Coronary artery (tissue), 2 donors: ENCODE results near the gene LATS2.

Source experiments
- DNase-seq: peaks from one replicate; pipeline ENCODE4 v3.0.0-alpha.2; 2017; ENCODE audit warnings: low spot score
- H3K27ac ChIP-seq, 2 donors: fragments of 200-600 bp; sonication (generic); one replicate each; pipeline ENCODE4 v1.5.1; 2016 to 2019
- H3K4me3 ChIP-seq: fragments of 200-600 bp; sonication (generic); 2 replicates; pipeline ENCODE4 v1.5.1; 2016; ENCODE audit warnings: mild to moderate bottlenecking, moderate library complexity
- TF ChIP-seq, protein P1 (sequence below): fragments of 200-600 bp; sonication (generic); IDR thresholded peaks from one replicate; pipeline ENCODE4 v1.5.1; 2019; ENCODE audit warnings: antibody characterized with exemption

Gene LATS2

DNA sequence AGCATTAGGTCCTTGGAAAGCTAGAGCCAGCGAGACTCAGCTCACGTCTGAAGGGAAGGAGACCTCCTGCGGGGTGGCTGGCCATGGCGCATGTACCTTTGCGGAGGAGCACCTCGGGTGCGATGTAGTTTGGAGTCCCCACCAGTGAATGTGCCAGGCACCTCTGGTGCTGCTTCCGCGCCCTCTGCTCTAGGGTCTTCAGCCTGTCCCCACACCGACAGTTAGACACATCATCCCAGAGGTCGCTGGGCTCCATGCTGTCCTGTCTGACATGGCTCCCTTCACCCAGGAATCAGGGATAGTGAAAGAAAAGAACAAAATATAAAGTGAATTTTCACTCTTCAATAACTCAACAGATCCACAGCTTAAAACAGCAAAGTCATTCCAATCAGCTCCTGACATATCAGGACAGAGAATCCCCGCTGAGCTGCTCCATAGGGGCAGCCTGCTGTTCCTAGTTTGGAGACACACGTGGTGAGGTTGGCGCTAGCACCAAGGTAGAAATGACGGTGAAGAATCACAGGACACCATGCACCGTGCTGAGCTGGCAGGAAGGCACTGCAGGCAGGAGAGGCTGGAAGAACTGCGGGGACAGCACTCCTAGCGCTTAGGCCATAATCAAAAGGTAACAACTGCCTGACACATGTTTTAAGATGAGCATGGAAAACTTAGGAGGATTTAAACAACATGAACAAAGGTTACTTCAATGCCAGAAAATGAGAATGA lies 79.9 kb downstream of the LATS2 start:
- H3K27ac ChIP-seq, result no peak overlapping the region
- no peak for DNase-seq
- H3K4me3 ChIP-seq, result no peak overlapping the region
- TF ChIP-seq, protein P1, sequence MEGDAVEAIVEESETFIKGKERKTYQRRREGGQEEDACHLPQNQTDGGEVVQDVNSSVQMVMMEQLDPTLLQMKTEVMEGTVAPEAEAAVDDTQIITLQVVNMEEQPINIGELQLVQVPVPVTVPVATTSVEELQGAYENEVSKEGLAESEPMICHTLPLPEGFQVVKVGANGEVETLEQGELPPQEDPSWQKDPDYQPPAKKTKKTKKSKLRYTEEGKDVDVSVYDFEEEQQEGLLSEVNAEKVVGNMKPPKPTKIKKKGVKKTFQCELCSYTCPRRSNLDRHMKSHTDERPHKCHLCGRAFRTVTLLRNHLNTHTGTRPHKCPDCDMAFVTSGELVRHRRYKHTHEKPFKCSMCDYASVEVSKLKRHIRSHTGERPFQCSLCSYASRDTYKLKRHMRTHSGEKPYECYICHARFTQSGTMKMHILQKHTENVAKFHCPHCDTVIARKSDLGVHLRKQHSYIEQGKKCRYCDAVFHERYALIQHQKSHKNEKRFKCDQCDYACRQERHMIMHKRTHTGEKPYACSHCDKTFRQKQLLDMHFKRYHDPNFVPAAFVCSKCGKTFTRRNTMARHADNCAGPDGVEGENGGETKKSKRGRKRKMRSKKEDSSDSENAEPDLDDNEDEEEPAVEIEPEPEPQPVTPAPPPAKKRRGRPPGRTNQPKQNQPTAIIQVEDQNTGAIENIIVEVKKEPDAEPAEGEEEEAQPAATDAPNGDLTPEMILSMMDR, result no peak

DNA sequence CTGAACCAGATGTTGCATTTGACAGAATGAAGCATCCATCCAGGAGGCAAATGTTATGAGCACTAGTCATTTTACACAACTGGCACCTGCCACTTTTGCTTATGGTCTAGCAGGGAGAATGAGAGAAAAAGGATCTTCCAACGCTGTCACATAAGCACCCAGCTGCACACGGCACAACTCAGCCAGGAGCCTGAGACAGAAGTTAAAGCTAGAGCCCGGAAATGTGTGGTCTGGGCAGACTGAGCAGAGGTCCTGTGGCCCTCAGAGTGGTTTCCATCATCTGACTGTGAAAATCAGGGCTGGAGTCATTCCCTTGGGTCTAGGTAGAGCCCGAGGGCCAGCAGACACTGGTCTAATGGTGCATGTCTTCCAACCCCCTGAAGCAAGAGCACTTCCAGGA lies 80.5 kb downstream of the LATS2 start:
- DNase-seq, result no peak
- H3K27ac ChIP-seq, result no peak overlapping the region
- TF ChIP-seq, protein P1, result no peak
- no peak overlapping the region for H3K4me3 ChIP-seq

DNA sequence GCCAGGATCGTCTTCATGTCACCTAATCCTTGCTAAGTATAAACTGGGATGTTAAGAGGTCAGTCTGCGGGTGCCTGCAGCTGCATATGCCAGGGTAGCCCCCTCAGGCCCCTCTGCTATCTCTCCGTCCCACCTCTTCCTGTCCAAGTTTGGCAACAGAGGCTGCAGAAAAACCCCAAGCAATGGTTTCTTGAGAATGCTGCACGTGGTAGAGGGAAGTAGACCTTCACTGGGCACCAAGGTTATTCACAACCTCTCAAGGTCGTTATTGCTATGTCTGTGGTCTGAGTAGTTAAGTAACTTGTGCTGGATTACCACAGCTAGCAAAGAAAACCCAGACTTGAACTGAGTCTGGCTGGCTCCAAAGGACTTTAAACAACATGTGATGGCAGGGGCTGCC lies 81.0 kb downstream of the LATS2 start:
- no peak overlapping the region for H3K4me3 ChIP-seq
- TF ChIP-seq, protein P1, result no peak
- H3K27ac ChIP-seq, result no peak overlapping the region
- DNase-seq, result no peak

DNA sequence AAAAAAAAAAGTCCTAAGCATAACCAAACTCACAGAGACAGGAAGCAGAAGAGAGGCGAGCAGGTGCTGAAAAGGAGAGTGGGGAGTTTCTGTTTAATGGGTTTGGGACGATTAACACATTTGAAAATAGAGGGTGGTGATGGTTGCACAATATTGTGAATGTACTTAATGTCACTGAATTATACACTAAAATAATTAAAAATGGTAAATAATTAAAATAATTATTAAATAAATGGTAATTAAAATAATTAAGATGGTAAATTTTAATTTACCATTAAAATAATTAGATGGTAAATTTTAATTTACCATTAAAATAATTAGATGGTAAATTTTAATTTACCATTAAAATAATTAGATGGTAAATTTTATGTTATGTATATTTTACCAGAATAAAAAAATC lies 84.0 kb downstream of the LATS2 start:
- no peak overlapping the region for H3K4me3 ChIP-seq
- TF ChIP-seq, protein P1, result no peak
- DNase-seq, result no peak

DNA sequence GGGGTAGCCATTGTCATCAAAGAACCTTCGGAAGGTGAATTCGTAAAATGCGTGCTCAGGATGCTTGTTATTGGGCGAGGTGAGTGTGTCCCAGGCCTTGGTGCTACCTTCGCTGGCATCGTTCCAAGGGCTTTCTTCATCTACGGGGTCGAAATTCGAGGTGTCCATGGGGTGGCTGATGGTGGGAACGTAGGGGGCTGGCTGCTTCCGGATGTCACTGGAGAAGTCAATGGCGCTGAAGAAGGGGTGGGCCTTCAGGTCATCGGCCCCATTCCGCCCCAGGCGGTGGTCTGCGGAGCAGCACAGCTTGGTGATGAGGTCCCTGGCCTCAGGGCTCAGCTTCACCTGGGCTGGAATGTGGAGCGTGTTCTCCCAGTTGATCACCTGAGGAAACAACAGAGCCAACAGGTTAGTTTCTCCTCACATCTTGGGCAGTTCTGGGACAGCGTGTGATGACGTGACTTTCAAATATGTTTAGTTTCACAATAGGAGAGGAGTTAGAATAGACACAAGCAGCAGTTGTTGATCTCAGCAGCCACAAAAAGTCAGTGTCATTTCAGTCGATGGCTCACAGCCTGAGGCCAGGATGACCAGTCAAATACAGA lies 86.3 kb downstream of the LATS2 start:
- TF ChIP-seq, protein P1, result no peak
- peak; percentile 49 for DNase-seq
- Histone ChIP-seq H3K4me3 (no peak overlapping the region), H3K27ac (no peak overlapping the region)

More for the DNA sequence above, 84.0 kb downstream of the LATS2 start:
- H3K27ac ChIP-seq, result no peak overlapping the region

DNA sequence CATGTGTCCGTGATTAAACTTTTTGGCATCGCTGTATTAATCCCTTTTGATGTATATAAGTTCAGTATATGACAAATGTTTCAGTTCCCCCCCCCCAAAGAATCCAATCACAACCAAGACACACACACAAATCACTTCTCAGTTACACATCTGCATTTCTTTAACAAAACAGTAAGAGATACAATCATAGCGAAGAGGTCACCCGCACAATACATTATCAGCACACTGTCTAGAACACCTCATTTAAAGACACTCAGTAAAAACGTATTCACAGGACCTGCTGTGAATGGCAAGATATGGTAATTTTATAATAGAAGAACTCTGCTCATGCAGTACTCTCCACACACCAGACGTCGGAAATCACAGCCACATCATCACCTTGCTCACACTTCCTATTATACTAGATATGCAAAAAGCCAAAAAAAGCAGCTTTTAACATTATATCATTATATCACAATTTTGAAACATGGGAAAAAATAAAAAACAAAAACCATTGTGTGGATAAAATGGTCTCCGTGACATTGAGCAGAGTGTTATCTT lies 87.4 kb downstream of the LATS2 start:
- DNase-seq, result no peak
- no peak overlapping the region for H3K27ac ChIP-seq
- TF ChIP-seq, protein P1, result no peak
- H3K4me3 ChIP-seq, result no peak overlapping the region

DNA sequence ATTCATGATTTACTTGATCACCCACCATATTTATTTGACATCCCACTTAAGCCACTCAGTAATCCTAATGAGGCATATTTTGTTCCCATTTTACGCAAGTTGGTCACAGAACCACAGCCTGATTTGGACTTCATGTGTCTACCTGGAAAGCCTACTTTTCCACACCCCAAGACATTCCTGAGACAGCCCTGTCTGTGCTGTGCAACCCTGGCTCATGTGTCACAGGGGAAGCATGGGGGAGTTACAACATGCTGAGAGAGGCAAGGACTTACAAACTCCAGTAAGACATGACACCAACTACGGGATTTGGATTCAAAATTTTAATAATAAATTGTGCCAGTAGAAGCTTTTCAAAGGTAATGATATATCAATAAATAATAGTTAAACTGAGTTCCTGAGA lies 88.7 kb downstream of the LATS2 start:
- Histone ChIP-seq H3K4me3 (no peak overlapping the region), H3K27ac (no peak overlapping the region)
- TF ChIP-seq, protein P1, result no peak
- DNase-seq, result no peak
